GM18909 (cell line): ENCODE data around the gene LDB2.

Source experiments
- ATAC-seq: cut with Tn5 transposase; IDR thresholded peaks from one replicate; pipeline ENCODE4 v1.9.1; 2021; ENCODE audit warnings: mild to moderate bottlenecking; ENCODE audit not compliant: unreplicated experiment, poor library complexity

The LDB2 gene

GRCh38 chr4:16730522-16731205 lies 167.8 kb downstream of the LDB2 start:
- no peak for ATAC-seq

- no peak for ATAC-seq
These were observed 169.1 kb downstream of the LDB2 start for GRCh38 chr4:16729336-16729735.

GRCh38 chr4:16728849-16729248 lies 169.6 kb downstream of the LDB2 start:
- no peak for ATAC-seq

GRCh38 chr4:16728111-16728510 lies 170.3 kb downstream of the LDB2 start:
- no peak for ATAC-seq

GRCh38 chr4:16727218-16727617 lies 171.2 kb downstream of the LDB2 start:
- ATAC-seq, result no peak

- no peak for ATAC-seq
These were observed 171.9 kb downstream of the LDB2 start for GRCh38 chr4:16726368-16727050.

DNA sequence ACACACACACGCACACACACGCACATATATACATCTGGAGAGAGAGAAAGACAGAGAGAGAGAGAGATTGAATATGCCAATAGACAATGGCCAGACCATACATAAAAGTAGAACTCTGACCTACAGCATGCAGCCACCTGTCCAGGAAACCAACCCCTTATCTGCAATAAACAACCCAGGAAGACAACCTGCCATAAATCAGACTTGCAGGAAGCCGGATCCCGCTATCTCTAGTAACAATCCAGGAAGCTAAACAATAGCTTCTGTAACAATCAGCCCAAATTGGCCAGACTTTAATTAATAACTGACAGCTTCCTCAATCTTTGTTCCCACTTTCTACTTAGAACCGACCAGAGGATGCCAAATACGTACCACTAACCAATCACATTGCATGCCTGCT lies 173.2 kb downstream of the LDB2 start:
- ATAC-seq, result no peak

DNA sequence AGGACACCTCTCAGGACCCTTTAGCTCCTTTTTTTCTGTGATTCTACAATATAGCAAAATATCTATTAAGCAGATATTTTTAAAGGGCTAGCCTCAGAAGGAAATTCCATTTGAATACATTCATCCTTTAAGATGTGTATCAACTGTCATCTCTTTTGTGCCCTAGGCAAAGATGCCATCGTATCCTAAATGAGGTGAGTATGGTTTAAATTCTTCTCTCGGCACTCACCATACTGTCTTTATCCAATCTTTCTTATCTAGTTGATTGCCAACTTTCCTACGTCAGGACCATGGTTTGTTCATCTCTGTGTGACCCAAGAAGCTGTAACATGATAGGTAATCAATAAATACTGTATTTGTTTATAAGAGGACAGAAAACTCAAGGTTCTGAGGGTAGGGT lies 176.0 kb downstream of the LDB2 start:
- ATAC-seq, result no peak

DNA sequence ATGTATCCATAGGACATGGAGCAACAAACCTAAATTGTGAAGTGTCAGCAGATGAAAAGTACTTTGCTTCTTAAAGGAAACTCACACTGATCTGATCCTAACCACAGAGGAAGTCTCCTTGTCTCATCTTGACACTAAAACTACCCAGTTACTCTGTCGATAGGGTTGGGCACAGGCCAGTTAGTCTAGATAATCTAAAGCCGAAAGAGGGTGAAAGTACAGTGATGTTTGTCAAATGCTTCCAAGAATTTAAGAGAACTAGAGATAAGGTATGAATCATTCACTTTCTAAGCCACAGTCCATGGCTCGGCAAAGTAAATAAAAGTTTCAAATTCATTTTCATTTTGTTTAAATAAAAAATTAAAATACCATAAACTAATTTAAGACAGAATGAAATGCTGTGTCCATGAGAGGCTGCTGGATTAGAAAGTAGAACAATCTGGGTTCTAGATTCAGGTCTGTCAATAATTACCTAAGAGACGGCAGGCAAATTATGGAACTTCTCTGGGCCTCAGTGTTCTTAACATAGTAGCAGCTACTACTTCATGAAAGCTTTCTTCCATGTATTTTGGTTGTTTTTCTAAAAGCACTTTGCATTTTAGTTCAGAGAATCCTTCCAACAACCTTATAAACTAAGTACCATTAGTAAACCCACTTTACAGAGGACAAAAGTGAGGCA lies 176.7 kb downstream of the LDB2 start:
- no peak for ATAC-seq

GRCh38 chr4:16720761-16721160 lies 177.7 kb downstream of the LDB2 start:
- no peak for ATAC-seq

DNA sequence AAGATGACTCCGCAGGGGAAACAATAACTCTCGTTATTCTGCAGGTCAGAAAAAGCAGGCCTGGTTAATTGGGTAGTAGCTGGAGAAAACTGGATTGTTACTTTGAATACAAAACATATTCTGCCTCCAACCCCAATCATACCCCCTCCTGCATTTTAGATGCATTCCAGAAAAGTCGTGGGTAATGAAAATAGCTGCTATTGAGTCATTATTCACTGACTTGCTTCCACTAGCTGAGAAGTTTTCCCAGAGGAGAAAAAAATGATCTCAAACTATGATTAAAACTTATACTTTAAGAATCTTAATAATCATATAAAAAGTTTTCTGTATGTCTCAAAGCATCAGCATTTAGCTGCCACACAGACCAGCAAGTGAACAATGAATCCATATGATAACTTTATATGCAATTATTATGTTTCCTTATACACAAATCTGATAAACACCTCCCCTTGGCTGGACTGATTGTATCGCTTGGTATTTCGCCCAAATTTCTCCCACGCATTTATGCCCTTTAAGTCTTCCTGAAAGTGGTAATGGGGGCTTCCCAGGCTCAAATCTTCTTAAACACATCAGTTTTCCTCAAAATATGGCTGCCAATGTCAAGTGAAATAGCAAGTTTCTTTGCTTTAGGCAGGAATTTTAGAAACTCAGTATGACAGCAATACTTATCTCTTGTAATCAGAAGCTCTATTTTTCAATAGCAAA lies 181.0 kb downstream of the LDB2 start:
- no peak for ATAC-seq

- ATAC-seq, result no peak
These were observed 183.0 kb downstream of the LDB2 start for GRCh38 chr4:16715482-16715881.

DNA sequence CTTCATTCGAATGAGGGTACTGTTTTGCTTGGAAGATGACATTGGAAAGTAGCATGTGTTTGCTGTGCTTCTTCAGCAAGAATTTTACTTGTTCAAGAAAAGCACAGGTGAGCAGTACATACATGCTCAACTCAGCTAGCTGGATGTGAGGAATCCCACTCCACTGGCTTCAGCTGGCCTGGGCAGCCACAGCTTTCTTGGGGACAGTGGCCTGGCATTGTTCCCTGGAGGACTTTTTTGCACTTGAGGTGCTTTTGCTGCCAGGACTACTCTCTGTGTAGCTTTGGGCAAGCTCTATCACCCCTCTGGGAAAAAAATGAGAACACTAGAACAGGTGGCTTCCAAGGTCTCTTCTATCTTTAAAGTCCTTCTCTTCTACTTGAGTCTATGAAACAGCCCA lies 184.3 kb downstream of the LDB2 start:
- no peak for ATAC-seq

DNA sequence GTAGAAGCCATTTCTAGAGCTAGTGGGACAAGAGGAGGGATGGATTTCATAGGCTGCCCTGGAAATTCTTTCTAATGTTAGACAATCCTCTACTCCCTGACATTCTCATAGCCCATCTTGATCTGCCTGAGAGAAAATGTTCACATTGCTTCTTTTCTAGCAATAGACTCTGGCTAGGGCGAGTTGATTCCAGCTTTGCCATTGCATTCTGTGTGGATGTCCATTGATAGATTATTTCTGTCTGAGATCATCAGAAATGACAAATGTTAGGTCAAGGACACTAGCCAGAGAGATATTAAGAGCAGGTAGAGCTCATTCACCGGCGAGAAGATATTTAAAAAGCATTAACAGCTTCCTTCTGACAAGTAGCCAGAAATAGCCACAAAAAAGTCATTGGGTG lies 184.7 kb downstream of the LDB2 start:
- no peak for ATAC-seq

DNA sequence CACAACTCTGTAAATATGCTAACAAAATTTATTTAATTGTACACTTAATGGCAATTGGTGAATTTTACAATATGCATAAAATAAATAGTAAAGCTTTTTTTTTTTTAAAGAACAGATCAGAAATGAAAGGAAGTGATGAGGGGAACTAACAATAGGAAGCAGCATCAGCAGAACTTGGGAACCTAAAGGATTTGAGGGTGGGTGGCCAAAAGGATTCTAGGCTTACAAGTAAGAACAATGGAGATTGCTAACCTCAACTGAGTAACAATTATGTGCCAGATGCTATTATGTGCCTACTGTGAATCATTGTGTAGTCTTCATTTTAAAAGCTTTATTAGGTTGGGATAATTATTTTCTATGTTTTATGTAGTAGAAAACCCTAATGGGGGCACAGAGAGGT lies 185.2 kb downstream of the LDB2 start:
- ATAC-seq, result no peak

DNA sequence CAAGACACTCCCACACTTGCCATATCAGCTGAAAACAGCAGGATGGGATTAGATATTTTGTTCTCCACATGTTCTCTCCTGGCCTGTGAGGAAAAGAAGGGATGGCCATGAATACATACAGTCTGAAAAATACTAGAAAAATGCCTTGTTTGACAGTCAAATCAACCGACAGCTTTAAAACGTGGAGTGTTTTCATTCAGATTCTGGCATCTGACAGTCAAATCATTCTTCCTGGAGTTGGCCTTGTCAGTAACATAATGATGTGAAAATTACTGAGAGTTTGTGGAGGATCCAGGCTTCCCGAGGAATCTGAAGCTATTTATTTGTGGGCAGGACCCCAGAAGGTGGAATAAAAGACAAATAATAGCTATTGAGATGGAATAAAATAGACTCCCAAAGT lies 188.2 kb downstream of the LDB2 start:
- no peak for ATAC-seq

GRCh38 chr4:16707874-16708273 lies 190.6 kb downstream of the LDB2 start:
- no peak for ATAC-seq

DNA sequence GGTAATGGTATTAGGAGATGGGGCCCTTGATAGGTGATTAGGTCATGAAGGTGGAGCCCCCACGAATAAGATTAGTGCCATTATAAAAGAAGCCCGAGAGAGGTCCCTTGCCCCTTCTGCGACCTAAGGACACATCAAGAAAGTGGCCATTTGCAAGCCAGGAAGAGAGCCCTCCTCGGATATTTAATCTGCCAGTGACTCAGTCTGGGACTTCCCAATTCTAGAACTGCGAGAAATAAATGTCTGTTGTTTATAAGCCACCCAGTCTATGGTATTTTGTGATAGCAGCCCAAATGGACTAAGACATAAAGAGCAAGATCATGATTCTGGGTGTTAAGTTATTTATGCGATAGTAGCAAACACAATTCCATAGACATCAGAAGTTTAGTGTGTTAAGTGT lies 192.2 kb downstream of the LDB2 start:
- no peak for ATAC-seq

GRCh38 chr4:16705341-16705740 lies 193.1 kb downstream of the LDB2 start:
- ATAC-seq, result no peak

DNA sequence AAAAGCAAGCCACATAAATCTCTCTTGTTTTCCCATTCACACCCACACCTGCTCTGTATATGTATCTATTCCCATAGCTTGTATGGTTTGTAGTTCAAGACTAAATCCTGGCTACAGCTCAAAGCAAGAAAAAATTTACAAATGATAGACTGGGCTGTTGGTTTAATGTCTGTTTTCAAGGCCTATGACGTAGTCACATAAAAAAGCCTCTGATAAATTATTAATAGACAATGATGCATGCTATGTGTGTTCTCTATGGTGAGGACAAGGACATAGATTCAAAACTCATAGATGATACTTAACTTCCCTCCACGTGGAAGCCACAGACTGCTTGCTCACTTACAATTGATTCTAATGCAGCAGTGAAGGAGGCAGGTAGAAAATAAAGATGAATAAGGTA lies 194.0 kb downstream of the LDB2 start:
- ATAC-seq, result no peak

DNA sequence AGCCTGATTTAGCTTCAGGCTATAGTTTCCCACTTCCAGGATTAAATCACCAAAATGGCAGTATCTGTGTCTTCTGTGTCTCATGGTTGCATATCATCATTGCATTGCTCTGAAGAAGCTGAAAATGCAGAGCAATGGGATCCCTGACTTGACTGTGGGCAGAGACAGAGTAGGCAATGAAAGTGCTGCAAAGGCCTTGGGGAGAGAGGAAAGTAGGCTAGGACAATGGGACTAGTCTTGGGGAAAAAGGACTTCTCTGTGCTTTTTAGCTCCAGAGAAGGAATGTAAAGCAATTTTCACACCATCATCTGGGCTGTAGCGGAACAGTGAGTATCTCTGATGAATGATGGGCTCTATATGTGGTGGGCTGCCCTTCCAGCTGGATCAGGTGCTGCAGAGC lies 202.5 kb downstream of the LDB2 start:
- ATAC-seq, result no peak
